DMS153 (cell line): ENCODE results near the gene WNT7B.

ENCODE experiments used
- DNase-seq: peaks from one replicate; lab custom pipeline; 2025; lab: John Stamatoyannopoulos, UW

Gene WNT7B

DNA sequence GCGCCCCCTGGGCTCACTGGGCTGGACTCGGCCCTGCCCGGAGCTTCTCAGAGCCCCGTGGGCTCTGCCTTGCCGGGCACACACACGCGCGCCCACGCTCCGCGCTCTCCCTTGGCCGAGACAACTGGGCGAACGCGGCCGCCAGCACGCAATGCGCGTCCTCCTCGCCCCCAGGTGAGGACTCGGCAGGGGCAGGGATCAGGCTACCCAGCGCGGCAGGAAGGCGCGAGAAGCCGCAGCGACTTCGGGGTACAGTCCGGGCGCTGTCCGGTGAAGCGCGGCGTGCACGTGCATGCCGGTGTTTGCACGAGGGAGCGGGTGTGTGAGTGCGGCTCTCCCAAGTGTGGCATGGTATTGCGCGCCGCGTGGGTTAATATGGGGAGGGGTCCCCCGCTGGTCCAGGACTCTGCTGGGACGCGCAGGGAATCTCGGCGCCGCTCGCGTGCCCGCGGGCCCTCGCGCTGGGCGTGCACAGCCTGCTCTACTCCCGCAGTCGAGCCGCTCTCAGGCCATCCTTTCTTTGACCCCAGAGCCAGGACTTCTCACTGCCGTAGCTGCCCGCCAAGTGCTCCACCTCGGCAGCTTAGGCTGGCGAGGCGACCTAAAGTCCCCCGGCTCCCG, 5.4 kb downstream of the WNT7B start:
- DNase-seq = no peak

DNA sequence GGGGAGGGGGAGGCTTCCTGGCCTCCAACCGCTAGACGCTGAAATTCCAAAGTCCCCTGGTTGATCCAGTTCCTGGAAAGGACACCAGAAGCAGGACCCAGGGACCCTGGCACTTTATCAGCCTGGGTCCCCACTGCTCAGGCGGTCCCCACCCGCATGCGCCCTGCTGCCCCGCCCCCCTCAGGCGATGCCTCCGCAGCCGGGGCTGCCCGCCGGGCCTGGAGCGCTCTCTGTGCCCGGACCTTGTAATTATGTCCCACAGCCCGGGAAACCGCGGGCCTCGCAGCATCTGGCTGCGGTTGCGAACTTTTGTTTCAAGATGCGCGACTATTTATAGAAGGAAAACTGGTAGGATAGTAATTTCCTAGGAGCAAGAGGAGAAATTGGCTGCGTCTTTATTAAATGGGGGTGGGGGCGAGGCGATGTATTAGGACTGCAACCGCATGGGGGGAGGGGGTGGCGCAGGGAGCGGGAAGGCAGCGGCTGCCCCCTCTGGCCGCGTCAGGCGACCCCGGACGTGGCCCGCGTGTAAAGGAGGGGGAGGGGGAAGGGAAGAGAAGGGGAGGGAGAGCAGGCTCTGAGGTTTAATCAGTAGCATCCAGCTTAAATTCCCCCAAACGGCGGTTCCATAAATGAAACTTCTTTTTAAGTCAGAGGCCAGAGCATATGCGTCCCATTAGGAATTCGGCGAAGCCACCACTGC, 6.1 kb downstream of the WNT7B start:
- DNase-seq = no peak

DNA sequence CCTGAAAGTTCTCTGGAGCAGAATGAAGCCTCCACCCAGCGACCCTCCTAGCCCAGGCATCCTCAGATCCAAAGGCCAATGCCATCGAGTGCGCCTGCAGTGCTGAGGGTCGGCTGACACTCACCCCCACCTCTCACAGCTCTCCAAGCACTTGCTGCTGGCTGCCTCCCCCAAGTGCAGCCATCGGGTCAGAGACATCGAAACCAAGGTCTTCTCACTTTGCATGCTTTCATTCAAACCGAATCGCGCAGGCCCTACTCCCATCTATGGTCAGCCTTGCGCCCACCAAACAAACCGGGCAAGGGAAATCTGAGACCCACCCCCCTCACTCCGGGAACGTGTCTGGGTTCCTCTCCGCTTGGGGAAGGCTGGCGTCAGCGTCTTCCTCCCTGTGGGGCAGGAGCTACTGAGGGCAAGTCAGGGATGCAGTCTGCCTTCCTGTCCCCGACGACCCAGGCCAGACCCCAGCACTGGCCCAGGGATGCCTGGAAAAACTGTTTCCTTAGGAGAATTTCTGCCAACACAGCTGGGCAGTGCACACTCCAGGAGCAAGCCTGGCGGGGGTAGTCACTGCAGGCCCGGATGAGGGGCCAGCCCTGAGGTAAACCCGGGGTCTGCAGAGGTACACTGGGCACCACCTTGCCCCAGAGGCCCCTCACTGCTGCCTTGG, 7.0 kb downstream of the WNT7B start:
- DNase-seq = no peak

DNA sequence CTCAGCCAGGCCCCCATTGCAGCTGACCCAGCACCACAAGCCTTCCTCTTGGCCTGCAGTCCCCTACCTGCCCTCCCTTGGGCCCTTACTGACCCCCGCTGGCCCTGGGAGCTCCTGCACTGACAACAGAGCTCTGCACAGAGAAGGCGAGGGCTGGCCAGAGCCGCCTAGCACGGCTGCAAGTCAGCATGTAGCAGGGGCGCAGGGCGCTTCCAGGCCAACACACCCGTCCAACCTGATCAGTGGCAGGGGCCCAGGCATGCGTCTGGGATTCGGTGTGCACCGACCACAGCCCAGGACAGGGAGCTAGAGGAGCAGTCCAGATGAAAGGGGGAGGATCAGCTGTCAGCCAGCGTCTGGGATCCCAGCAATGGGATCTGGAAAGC, 7.6 kb downstream of the WNT7B start:
- DNase-seq = no peak

DNA sequence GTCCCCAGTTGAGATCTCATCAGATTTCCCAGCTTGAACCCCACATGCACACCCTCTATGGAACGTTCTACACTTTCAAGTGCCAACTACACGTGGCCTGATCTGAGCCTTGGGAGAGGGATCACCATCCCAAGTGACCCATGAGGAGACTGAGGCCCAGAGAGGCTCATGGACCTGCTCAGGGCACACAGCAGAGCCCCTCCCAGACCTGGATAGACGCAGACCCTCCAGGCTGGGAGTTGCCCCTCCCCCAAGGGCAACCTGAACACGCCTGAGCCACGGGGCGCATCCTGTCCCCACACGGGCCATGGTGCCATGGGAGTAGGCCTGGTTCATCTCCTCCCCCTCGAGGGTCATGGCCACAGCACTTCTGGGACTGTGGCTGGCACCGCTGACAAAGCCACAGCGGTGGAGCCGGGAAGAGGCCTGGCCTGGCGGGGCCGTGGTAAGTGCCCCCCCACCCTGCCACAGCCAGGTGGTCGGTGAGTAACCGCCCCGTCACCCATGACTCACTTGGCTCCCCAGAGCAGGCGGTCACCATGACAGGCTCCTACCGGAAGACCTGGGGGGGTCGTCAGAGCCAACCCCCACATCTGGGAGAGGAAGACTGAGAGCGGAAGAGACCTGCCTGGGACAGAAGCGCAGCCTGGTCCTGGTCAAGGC, 8.1 kb downstream of the WNT7B start:
- no peak for DNase-seq

DNA sequence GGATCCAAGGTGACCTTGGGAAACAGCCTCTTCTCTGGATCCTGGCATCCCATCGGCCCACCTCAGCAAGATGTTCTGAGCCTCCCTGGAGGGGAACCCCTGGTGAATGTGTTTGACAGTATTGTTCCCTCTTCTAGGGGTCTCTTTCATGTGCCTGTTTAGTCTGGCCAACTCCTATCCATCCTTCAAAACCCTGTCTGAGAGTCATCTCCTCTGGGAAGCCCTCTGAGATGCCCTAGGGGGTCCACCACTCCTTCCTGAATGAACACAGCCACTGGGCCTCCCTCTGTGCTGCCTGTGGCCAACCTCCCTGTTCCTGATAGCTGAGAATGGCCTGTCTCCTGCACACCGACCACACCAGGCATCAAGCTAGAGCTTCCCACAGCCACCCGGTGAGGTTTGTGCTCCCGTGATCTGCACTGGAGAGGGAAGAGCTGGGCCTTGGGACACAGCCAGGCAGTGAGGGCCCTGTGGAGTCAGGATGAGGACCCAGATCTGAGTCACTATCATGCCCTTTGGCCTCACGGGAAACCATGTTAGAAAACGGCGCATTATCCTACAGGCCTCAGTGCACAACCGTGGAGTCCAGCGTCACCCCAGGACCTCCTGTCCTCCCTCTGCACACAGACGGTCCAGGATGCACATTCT, 8.8 kb downstream of the WNT7B start:
- no peak for DNase-seq

DNA sequence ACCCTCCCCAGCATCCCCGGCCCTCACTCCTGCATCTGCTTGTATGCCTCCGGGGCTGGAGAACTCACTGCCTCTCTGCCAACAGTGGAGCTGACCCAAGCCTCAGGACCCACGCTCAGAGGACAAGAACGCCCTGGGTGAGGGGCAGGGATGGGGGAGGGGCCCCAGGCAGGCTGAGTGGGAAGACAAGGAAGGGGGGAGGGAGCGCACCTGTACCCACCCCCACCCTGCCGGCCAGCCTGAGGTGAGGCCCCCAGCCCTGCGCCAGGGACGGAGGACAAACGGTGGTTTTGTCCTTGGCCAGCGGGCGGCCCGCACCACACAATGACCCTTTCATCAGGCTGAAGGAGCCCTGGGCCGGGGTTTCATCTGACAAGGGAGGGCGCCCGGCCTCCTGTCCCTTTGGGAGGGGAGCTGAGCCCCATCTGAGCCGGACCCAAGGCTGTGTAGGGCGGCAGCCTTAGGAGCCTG, 10.0 kb downstream of the WNT7B start:
- no peak for DNase-seq

DNA sequence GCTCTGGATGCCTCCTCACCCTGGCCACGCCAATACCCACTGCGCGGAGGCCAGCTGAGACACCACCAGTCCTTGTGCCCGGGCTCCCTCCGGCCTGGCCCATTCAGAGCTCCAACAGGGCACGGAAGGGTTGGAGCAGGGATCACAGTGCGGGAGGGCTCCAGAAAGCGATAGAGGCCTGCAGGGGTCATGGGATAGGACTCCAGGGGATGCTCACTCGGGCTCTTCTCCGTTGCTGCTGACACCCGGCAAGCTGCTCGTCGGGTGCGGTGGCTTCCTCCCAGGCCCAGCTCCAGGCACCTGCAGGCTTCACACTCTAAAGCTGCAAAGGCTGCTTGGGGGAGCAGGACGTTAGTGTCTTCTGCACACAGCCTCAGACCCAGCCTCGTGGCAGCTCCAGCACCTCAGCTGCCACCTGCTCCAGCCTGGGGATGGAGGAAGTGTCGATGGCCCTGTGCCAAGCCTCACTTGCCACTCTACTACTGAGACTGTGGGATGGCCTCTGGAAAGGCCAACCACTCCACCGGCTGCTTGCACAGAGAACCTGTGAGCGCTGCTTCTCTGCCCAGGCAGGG, 10.6 kb downstream of the WNT7B start:
- DNase-seq = peak; percentile 88

DNA sequence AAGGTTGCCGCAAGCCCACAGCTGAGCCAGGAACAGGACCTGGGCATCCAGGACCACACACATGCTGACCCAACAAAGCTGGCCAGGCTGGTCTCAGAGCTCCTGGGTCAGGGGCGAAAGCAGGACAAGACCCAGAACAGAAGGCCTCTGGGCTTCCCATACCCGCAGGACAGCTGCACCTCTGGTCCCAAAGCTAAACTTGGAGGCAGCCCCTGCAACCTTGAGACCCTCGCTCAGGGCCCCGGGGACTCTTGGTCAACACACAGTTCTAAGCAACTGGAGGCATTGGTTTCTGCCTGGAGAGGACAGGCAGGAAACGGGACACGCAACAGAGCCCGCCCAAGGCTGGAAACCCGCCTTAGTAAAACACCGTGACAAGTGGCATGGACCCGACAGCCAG, 11.4 kb downstream of the WNT7B start:
- DNase-seq = no peak

DNA sequence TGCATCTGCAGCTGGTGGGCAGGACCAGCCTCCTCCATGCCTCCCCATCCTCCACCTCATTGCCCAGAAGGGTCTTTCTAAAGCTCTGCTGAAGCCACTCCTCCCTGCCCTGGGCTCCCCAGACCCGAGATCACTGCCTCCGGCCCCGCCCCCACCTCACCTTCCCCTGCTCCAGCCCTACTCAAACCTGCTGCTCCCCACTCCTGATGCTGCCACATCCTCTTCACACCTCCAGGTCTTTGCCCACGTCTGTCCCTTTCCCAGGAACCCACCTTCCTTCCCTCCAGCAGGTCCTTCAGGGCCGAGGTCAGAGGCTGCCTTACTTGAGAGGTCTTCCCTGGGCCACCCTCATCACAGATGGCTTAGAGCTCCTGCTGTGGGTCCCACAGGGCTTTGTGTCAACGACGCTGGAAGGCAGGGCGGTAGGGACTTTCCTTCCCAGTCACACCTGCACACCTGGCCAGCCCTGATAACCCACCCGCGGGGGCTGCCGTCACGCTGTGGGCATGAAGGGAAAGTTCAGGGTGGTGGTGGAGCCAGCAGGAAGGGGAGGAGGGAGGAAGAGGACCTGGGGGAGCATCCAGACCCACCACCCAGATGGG, 11.9 kb downstream of the WNT7B start:
- no peak for DNase-seq

DNA sequence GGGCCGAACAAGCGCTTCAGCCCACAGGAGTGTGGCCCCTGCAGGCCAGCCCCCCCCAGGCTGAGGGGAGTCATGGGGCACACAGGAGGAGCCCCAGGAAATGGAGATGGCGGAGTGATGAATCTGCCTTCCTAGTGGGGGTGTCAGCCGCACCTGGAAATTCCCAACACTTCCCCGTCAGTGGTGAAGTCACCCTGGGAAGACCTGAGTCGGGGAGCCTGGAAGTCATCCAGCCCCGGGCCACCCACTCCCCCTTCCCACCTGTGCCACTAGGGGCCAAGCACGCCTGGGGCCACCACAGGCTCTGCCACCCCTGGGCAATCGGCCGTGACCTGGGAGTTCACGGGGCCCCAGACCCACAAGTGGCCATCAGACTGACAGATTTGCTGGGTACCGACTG, 12.6 kb downstream of the WNT7B start:
- DNase-seq = no peak

DNA sequence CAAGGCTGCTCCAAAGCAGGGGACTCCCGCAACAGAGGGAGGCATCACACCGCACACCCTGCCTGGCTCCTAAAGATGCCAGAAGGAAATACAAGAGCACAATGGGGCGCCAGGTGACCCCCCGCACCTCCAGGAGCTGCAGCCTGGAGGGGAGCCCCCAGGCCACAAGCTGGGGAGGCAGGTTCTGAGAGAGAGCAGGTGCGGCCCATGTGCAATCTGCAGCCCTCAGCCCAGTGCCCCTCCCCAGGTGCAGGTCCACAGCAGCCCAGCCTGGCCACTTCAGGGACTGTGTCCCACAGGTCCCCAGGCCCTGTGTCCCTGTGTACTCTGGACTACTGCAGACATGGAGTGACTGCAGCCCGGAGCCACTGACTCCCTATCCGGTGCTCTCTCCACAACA, 13.1 kb downstream of the WNT7B start:
- no peak for DNase-seq

DNA sequence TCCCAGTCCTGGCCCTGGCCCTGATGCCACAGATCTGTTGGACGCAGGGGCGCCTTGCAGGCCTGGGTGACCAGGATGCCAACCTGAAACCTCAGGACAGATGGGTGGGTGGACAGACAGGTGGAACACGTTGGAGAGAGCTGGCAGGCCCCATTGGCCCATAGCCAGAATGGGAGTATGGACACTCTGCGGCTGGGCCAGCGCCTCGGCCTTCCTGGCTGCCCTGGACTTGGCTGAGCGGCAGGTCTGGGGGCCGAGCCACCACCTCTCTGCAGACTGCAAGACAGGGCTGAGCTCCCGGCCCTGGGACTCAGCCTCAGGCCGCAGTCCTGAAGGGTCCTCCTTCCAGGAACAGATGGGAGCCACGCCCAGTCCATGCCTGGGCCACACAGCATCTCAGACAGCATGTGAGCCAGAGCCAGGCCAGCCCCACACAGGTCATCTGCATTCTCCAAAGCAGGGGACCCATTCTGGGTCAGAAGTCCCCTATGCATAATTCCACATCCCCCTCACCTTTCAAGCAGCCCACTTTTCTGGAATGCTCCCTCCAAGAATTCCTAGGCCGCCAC, 14.1 kb downstream of the WNT7B start:
- DNase-seq = no peak

DNA sequence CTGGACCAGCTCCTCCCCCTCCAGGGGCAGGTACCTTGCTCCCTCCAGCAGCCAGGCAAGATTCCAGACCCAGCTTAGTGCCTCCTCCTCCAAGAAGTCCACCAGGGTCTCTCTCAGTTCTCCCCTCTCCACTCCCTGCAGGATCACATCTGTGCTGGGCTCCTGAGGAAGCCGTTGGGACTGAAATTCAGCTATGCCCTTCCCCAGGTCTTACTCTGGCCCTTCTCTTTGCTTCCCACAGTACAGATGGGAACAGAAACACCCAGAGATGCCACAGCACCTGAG, 14.6 kb downstream of the WNT7B start:
- DNase-seq = no peak

DNA sequence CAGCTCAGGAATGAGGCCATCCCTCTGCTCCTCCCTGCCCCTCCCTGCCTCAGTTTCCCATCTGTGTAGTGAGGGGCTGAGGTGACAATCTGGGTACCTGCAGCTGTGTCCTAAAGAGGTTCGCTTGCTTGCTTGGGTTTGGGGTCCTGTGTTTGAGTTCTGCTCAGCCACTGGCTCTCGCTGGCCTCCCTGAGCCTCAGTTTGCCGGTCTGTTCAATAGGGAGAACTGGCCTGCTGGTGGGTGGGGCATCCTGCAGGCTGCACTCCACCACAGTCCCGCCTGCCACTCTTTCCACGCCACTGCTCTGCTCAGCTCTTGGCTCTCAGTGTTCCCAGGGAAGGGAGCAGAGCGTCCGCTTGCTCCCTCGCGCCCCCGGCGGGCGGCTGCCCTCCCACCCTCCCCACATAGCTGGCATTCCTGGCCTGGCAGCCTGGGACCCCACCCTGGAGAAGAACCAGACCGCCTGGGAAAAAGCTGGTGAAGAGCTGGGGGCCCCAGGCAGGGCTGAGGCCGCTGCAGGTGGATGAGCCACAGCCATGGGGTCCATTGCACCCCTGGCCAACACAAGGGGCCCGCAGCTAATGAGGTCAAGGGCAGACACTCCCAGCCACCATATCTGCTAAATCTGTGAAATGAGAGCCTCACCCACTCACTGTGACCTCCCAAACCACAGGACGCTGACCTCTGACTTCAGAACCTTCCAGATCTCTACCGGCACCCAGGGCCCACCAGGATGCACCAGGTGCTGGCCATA, 15.1 kb downstream of the WNT7B start:
- DNase-seq = no peak

DNA sequence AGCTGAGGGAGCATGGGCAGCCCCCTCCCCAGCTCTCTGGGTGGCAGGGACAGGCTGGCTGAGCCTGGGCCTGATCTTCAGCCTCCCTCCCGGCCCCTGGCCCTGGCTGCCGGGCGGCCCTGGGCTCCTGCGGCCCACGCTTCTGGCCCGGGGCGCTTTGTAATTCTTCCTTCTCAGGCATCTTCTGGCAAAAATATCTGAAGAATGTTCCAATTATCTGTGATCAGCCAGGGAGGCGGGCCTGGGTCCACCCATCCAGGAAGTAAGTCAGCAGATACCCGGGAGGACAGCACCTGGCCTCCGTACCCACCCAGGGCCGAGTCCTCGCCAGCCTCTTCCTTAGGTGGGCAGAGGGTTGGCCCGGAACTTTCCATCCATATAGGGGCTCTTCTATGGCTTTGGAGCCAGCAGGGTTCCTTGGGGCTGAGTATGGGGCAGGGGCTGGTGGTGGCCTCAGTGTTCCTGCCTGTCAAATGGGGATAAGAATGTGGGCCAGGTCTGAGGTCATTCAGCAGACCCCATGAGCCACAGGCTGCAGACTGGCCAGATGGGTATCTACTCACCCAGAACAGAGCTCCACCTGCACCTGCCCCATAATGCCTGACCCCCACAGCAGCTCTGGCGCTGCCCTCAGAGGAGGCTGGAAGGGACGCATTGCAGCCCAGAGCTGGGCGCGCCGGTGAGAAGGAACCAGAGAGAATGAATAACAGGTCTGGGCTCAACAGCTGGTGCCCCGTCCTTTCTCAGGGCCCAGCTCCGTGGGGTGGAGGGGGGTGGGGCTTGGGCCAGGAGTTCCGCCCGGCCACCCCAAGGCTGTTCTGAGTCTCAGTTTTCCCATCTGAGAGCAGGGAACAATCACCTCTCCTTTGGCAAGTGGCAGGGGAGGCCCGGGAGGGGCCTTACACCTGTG, 16.2 kb downstream of the WNT7B start:
- no peak for DNase-seq

DNA sequence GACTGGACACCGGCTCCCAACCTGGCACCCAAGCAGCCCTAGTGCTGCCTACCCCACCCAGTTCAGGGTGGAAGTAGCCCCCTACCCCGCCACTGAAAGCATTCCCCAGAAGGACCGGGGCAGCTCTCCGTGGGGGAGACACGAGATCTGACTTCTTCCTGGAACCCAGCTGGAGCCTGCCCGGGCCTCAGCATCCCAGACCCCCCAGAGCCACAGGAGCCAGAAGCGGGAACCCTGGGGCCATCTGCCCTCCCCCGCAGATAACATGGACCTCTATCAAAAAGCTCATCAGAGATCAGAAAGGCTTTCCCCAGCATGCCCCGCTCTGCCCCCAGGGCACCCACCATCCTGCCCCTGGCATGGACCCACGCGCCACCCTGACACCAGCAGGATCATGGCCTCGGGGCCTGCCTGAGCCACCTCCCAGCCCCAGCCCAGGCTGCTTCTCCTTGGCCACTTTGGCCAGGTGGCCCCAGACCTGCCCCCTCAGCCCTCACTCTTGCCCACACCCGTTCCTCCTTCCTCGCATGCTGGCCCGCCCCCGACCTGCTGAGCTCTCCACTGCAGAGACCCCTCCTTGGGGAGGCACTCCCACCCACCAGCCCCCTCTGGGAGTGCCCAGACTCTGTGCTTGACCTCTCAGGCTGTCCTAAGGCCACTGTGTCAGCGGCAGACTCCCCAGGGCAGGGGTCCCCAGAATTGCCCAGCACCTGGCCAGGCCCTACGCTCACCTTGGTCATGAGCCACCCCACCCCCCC, 17.1 kb downstream of the WNT7B start:
- DNase-seq = no peak

DNA sequence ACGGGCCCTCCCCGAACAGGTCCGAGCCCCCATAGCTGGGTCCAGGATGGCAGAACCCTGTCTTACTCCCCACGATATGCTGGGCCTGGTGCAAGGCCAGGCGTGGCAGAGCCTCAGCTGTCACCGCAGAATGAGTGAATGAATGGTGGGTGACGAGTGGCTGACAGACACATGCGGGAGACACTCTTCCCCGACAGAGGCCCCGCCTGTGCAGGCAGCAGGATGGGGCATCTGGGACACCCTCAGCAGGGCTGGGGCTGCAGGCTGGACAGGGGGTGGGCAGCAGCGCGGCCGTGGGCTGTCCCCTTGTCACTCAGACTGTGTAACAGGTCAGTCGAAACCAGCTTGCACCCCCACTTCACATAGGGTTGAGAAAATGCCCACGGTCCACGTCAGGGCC, 18.0 kb downstream of the WNT7B start:
- DNase-seq = no peak

DNA sequence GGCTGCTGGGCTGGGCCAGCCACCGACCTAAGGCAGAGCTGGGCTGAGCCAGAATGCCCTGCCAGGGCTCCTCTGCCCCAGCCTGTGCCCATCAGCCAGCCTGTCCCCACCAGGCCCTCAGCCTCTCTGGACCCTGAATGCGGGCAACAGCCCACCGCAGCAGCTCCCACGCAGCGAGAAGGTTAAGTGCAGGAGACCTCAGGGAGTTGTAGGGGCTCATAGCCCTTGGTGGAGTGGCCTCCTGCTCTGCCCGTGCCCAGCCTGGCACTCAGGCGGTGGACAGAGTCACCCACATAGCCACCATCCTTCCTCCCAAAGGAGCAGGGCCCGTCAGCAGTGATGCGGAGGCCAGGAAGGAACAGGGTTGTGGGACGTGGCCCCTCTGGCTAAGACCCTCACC, 19.1 kb downstream of the WNT7B start:
- no peak for DNase-seq
